Mesenteric fat pad (tissue), 1 donor: Measurements from ENCODE around the gene ZNF385D. TPM values are rescaled to one million over a fixed set of nuclear protein-coding genes. Genes with fewer than 3 reads are reported as not detected.

Source experiments
- DNase-seq: peaks from one replicate; pipeline ENCODE4 v3.0.0-alpha.2; 2020; ENCODE audit warnings: low spot score
- total RNA-seq: library from RNA; stranded (reverse); fragmentation: NEBNext Ultra II Directional; extraction: Animal tissue kit (Norgen Biotek cat#: 25700); gene quantifications from one replicate; pipeline ENCODE4 v1.2.1, GENCODE V29; 2021
- donor health status: DM: yes; HTN: yes; CAD: no.

Gene ZNF385D
- total RNA-seq, 1 donor from 2014 or later, result 18.5 TPM

DNA sequence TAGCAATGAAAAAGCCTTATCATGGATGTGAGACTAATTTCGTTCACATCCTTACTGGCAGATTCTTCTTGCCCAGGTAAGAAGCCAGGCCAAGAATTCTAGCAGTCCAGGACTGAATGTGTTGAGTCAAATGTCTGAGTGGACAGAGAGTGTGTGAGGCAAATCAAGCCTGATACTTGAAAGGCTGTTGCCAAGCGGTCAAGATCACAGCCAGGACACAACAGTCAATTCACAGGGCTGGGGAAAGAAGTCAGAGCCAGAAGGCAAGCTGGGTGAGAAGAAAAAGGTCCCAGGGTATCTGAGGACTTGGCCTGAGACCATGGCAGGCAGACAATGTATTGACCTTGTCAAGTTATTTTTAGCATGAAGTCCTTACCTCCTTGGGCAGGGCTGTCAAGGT, 301.3 kb downstream of the ZNF385D start:
- DNase-seq, result no peak

DNA sequence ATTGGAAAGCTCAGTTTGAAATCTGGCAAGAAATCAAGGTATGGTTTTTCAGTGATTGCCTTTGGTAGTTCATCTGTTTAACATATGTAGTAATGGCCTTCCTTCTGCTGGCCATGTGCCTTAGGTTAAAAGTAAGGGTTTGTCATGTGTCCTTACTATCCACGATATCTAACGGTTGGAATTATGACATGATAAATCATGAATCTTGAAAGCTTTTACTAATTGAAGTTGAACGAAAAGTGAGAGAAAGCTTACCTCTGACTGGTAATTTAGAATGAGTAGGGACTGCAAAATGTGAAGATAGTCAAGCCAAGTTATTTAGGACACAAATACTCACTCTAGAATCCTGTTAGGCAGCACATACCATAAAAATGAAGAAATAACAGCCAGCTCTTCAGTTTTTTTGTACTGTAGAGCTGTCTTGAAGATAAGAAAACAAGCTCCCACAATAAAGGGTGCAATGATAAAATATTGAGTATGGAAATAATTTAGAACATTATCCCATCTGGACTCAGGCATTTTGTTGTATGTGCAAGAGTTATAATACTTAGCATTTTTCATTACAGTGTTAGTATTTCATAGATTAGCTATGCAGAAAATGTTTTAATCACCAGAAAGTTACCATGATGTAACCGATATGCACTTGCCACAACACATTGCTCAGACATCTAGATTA, 303.4 kb downstream of the ZNF385D start:
- DNase-seq, result no peak

DNA sequence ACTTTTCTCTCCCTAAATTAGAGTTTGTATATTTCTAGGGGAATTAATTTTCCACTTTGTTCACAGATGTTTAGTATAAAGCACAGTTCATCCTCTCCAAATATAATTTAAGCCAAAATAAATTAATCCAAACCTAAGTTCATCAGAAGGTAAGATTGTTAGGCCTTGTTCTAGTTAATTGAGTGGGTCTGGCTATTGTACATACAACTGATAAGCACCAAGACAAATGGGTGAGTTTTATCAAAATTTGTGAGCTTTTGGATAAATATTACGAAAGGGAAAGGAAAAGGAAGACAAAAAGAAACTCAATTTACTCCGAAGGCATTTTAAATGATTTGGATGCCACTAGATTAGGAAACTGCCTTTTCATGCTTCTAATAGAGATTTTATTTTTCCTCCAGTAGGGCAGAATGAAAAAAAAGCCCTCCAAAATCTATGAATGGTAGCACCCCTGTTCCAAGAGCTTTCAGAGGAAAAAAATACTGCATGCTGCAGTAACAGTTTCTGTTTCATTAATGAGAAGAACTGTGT, 304.0 kb downstream of the ZNF385D start:
- no peak for DNase-seq

DNA sequence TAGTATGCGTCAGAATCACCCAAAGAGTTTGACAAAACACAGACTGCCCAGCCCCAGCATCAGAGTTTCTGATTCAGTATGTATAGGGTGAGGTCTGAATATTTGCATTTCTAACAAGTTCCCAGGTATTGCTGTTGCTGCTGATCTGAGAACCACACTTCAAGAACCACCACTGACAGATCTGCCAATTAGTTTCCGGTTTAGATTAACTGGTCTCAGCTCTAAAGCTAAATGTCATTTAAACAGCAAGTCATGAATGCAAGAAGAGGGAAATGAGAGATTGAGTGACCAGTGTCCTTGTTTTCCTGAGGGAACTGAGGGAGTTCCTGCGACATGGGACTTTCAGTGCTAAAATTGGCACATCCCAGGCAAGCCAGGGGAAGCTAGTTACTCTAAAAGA, 305.0 kb downstream of the ZNF385D start:
- no peak for DNase-seq

DNA sequence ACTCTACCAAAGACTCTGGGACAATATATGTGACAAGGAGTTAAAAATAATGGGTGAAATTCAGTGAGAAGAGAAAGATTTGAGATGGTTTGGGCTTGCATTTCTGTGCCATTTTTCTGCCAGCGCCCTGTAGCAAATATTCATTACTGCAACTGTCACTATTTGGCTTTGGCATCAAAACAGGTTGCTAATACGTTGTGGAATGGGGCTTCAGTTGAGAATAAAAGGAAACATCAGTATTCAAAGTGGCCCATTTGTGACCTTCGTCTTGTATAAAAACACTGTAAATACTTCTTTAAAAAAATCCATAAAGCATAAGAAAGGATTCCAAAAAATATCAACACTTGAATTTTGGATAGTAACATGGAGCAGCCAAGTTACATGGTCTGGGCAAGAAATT, 309.2 kb downstream of the ZNF385D start:
- DNase-seq, result no peak

DNA sequence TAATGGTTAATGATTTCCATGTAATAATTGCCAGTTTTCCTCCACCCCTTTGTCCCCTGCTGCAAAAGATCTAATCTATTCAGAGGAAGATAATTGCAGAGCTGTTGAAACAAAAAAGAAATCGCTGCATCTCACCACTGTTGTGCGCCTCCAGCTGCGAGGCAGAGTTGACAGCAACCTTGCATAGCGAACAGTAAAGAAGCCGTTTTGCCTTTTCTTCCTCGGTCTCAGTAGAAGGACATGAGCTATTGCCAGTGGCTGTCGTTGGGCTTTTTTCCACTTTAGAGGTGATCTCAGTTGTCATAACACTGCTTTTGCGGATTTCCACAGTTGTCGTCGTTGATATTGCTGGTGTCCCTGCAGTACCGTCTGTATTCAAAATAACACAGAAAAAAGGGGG, 314.2 kb downstream of the ZNF385D start:
- no peak for DNase-seq

DNA sequence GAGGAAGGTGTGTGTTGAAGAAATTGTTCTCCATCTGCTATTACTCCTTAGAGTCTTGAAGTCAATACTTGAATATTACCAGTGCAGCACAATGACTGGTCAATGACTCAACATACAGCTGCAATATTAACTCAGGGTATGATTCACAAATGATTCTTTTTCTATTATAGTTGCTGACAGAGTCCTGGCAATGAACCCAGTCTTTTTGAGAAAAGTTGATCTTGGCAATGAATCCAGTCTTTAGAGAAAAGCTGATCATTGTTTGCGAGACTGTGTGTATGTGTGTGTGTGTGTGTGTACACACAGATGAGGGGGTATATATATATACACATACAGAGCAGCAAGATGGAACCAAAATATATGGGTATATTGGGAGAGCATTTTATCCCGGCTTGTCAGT, 315.1 kb downstream of the ZNF385D start:
- DNase-seq, result no peak

DNA sequence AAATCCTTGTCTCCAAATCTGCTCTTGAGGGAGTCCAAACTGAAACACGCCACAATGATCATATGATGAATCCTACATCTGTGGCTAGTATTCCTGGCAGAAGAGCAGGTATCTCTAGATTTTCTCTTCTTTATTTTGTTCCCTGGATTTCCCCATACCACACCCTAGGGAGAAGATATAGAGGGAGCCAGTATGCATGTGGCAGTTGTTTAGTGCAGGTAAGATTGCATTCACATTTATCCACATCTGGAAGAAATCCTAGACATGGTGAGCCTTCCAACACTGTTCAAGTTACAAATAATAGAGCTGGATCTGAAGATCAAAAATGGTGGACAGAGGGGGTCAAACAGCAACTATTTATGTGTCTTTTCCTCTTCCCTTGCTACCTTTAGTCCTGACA, 316.7 kb downstream of the ZNF385D start:
- DNase-seq, result no peak

DNA sequence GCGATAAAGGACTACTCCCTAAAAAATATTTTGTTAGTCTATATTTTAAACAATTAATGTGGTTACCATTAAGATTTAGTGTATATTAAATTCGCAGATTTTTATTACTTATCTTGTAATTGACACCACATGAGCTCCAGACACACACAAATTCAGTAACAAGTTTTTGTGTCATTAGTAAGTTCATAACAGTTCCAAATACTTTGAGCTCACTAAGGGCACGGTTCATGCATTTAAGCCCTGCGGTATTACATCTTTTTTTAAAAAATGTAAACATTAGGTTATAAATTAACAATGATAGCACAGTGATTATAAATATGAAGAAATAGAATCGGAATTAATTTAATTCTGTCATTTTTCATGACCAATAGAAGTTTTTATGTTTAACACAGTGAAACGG, 317.3 kb downstream of the ZNF385D start:
- no peak for DNase-seq

DNA sequence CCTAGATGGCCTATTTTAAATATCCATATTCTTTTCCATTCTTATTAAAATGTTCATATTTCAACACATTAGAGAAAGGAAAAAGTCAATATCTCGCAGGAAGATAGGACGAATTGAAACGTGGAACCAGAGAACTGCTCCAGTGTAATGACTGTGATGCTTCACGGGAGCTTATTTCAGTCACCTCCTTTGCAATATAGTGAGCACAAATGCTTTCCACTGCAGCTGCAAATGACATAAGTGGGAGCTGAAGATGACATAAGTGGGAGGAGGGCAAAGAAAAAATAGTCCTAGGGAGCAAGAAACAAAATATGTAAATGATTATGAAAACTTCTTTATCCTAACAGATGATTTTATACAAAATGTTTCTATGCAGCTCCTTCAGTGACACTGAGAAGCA, 324.1 kb downstream of the ZNF385D start:
- no peak for DNase-seq

DNA sequence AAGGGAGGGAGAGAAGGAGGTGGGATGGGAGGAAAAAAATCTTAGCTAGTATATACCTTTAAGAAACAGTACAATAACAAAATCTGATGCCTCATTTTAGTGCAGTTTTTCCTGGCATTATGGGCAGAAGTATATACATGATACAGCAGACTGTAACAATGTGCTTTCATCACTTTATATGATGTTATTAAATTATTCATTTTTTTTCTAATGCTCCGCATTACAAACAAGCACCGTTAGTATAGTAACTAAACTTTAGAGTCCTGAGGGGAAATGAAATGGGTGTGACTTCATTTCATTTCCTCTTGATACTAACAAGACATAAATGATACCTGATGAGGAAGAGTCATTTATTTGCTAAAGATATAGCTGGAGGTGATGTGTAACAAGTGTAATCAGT, 325.3 kb downstream of the ZNF385D start:
- DNase-seq, result no peak

DNA sequence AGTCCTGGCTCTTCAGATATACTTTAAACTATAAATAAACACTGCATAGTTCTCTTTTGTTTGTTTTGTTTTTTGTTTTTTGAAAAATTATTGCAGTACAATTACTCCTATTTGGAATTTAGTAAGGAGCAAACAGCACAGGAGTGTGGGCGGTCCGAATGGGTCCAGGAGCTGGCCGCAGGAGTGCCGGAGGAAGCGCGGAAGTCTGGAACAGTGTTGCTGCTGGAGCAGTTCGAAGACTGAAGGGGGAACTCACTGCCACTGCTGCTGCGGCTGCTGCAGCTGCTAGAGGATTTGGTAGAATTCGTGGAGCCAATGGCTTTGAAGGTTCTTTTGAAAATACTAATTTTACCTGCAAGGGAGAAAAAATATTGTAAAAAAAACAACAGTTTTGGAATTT, 329.9 kb downstream of the ZNF385D start:
- DNase-seq, result no peak

DNA sequence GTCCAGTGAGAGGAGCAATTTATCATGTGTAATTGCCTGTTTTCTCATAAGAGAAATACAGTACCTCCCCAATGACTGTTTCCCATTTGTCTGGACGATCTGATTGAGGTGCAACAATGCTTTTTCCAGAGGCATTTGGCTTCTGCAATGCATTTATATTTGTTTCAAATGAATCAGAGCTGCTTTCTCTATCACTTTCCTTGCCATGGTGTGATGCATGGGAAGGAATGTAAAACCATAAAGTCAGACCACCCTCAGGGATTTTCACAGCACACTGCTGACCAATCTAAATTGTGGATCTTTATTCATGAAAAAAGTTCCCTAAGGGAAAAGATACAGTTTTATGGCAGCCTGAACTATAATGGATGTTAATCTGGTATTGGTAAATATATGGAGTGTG, 333.0 kb downstream of the ZNF385D start:
- no peak for DNase-seq

DNA sequence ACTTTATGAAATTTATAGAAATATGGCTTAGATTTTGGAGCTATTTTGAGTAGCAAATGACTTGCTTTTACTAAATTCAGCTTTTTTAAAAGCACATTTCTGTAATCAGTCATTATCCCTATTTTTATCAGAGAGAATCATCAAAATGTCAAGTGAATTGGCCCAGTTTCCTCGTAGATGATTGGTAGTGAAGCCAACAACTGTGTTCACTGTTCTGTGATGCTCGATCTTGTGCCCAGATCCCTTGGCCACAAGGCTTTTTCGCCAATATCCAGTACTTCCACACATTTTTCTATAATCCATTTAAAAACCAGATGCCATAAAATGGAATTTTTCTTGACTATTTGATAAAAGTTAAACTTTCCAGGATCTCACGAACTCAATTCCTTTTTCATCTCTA, 336.5 kb downstream of the ZNF385D start:
- no peak for DNase-seq

DNA sequence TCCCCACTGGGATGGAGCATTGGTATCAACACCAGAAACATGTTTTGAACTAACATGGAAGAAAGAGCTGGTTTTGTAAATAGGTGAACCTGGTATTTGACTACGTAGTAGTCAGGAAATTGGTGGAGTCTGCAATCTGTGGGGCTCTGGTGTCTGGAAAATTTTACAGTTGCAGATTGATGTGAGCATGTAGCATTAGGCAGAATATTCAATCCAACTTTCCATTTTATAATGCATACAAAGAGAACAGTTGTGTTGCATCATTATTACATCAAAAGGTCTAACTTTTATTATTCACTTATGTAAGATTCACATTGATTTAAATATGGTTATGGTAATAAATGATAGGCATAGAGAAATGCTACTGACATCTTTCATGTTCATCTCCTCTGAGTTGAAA, 340.0 kb downstream of the ZNF385D start:
- no peak for DNase-seq

DNA sequence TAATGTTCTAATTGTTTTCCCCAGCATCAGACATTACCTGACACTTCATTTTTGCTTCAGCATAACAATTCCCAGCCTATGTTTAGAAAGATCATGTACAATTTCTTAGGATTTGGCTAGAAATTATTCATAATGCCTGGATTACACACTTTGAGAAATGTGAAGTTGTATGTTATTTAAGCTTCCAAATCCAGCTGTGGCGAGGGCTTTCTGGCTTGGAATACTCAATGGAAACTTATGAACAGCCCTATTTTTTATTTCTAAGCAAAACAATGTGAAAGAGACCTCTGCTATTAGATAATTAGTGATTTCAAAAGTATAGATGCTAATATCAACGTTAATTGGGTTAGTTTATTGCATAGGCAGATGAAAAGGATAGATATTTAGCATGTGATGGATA, 341.6 kb downstream of the ZNF385D start:
- DNase-seq, result no peak

DNA sequence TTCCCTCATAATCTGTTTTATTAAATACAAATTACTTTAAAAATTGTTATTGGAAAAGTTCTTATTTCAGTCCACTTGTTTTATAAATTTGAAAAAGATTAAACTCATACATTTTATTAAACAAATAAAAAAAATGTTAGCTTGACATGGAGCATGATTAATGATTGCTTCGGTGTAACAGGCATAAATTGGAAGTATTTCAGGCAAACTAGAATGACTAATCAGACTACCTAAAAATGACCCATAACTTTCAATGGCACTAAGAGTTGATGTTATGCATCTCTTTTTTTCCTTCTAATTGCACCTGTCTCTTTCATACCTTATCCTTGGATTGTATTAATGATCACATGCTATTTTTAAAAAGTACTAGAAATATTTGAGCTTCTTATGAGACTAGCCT, 343.3 kb downstream of the ZNF385D start:
- DNase-seq, result no peak

DNA sequence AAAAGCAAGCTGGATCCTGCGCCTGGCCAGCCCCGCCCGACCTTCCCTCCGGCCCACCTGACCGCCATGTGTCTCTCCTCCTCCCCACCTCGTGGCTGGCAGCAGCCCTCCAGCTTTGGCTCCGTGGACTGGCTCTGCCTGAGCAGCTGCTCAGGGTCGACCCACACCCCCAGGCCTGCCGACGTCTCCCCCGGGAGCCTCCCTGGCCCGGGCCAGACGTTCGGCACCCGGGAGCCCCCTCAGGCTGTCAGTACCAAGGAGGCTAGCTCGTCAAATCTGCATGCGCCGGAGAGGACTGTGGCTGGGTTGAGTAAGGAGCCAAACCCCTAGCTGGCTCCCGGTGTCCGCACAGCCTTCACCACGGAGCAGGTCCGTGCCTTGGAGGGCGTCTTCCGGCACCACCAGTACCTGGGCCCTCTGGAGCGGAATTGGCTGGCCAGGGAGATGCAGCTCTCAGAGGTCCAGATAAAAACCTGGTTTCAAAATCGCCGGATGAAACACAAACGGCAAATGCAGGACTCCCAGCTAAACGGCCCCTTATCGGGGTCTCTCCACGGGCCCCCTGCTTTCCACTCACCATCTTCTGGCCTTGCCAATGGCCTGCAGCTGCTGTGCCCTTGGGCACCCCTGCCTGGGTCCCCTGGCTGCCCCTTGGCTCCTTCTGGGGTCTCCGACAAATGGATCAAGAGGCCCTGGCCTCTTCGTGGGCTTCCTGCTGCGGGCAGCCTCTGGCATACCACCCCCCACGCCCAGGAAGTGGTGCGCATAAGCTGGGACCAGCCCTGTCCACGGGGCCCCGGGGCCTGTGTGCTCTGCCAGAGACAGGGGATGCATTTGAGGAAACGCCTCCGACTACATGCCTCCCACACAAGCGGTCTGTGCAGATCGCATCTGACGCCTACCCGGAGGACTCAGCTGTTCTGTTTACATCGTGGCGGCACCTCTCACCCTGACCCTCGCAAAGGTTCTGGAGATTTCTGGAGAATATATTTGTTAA, 345.0 kb downstream of the ZNF385D start:
- DNase-seq, result no peak

DNA sequence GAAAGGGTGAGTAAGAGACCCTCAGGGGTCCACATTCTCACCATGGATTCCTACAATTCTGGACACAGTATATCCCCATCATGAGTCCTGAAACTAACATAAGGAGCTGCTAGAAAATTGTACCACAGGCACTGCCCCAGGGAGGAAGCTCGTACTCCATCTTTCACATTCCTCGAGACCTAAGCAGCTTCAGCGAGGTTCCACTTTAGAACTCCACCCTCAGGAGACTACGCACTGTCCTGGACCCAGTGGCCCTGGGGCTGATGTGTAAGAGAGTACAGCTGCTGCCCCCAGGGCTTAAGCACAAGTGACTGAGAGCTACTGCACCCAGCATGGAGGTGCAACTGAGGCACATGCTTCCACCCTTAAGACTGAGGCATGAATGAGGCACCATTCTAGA, 352.5 kb downstream of the ZNF385D start:
- no peak for DNase-seq

DNA sequence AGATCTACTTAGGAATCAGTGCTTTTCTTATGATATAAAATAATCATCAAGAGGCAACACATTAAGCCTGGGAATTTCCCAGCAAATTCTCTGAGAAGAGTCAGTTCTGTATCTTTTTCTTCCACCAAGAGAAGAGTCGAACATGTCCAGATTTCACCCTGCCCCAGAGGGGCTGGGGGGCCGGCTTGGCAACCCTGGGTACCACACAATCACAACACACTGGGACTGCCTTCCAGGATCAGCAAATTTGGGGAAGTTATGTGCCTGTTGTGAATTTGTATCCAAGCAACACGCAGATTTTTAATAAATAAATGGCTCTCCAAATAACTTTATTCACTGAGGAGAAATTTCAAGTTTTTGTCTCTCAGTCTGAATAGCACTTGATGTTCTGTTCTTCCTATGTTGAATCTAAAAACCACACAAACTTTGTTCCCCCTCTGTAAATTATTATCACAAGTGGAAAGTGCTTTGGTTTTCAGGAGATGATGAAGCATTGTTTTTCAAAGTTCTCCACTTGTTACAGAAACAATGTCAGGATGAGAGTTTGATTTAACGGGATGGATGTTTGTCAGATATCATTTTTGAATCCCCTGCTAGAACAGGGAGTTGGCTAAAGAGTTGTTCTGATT, 357.2 kb downstream of the ZNF385D start:
- DNase-seq, result no peak

DNA sequence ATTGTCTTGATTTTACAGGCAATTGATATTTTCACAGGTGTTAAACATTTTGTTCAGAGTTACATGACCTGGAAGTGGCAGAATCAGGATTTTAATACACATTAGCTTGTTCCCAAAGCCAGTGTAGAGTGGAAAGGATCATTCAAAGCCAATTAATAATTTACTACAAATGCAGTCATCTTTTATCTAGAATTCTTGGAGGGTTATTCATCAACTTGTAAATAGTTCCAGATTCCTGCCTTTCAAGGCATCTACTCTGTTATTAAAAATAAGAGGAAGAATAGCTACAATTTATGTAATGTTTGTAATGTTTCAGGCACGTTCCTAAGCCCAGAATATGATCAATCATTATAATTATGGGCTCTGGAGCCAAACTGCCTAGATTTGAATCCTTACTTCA, 358.5 kb downstream of the ZNF385D start:
- no peak for DNase-seq

DNA sequence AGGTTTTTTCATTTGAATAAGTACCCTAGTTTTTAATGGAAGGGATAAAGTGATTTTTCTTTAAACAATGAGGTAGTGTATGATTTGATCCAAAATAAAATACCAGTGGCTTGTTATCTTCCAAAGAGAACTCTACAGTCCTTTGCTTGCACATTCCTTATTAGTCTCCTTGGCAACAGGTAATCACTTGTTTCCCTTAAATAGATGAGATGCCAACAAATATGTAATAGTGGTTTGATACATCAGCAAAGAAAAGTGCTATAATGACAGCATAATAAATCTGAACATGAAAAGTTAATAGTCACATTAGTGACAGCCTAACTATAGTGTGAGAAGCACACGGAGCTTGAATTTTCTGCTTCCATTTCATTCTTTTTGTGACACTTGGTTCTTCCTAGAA, 360.2 kb downstream of the ZNF385D start:
- DNase-seq, result no peak
